IPS DF 6.9 (cell line): ENCODE data around the gene NSMCE4A.
"Not testable (repeated sequence)": the region's sequence is repeated elsewhere in the genome, so short reads cannot be mapped to it uniquely, and the experiment has no call there.

Experiments used
- DNase-seq: peaks from one replicate; pipeline ENCODE4 v3.0.0-alpha.2; 2013; ENCODE audit warnings: low read depth, low spot score
- H3K27ac ChIP-seq: one replicate; pipeline ENCODE4 v1.5.1; 2013; ENCODE audit warnings: low read length, control low read depth
- H3K27me3 ChIP-seq: 2 replicates; pipeline ENCODE4 v1.6.1; 2013; ENCODE audit warnings: mild to moderate bottlenecking, low read length; ENCODE audit not compliant: control insufficient read depth, insufficient read depth
- H3K36me3 ChIP-seq: 2 replicates; pipeline ENCODE4 v1.6.1; 2013; ENCODE audit warnings: low read length; ENCODE audit not compliant: control insufficient read depth, insufficient read depth
- H3K4me1 ChIP-seq: 2 replicates; pipeline ENCODE4 v1.6.1; 2013; ENCODE audit warnings: low read length; ENCODE audit not compliant: control insufficient read depth, insufficient read depth
- H3K4me3 ChIP-seq: 2 replicates; pipeline ENCODE4 v1.5.1; 2013; ENCODE audit warnings: mild to moderate bottlenecking, low read length
- H3K9me3 ChIP-seq: 2 replicates; pipeline ENCODE4 v1.6.1; 2013; ENCODE audit warnings: low read length, inconsistent platforms; ENCODE audit not compliant: control insufficient read depth, insufficient read depth
- WGBS: extraction: QIAGEN DNeasy Blood & Tissue Kit; methylation state at CpG from one replicate; pipeline ENCODE4 v1.1.7; 2013; ENCODE audit warnings: mixed read lengths, missing lambda C conversion rate; ENCODE audit not compliant: insufficient read length, insufficient coverage; 5-methylcytosine and 5-hydroxymethylcytosine counted together

NSMCE4A gene

DNA sequence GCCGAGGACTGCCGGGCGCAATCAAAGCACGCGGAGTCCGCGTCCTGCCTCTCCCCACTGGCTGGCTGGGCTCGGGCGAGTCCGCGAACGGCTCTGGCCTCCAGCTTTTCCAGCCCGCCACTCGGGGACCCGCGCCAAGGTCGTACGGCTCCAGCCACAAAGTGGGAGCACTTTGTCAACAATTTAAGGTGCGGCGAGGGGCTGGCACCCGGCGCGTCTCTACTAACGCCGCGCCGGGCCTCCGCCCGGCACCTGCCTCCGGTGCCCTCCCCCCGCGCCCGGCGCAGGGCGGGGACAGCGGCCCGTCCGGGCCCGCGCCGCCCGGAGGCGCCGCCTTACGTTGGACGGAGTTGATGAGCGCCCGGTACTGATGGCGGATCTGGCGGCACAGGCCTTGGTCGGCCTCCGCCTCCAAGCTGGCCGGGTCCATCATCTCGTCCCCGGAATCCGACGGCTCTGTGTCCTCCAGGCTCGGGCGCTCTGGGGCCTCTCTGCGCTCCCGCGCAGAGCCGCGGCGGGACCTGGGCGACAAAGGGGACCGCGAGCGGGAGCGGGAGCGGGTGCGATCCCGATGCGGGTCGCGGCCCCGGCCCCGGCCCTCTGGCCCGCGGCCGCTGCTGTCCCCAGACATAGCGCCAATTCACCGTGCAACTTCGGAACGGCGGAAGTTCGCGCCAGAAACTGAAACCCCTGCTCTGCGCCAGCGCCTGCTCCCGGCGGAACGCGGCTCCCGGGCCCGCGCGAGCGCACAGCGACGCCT is at the start of gene NSMCE4A:
Gene NSMCE4A (minus strand): TSS at position 683 of the 760 bp plus-strand sequence. CDS start 52 bp downstream, at position 631.
- Histone ChIP-seq H3K4me1 (no peaks in the 10 kb centered on the region), H3K27me3 (no peaks in the 10 kb centered on the region), H3K27ac (no peak within 1 kb of the TSS), H3K9me3 (no peaks in the 10 kb centered on the region), H3K4me3 (peak within 1 kb of the TSS; percentile 78), H3K36me3 (peaks cover 2% of the 10 kb centered on the region; the same call in 1 of the 2 replicates)
- peak; percentile 50 for DNase-seq
- no CpG with 5 or more reads among the region's 101 CpGs for WGBS

DNA sequence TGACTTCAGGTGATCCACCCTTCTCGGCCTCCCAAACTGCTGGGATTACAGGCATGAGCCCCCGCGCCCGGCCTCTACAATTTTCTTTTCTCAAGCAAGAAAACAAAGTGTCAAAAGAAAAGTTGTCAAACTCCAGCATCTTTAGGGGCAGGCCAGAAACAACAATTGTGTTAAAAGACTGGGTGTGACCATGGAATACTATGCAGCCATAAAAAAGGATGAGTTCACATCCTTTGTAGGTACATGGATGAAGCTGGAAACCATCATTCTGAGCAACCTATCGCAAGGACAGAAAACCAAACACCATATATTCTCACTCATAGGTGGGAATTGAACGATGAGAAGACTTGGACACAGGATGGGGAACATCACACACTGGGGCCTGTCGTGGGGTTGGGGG is 48.2 kb upstream of the NSMCE4A start:
- not testable (repeated sequence) for H3K27me3 ChIP-seq, DNase-seq, H3K4me1 ChIP-seq, H3K4me3 ChIP-seq, H3K36me3 ChIP-seq, H3K9me3 ChIP-seq, H3K27ac ChIP-seq
- no CpG with 5 or more reads among the region's 7 CpGs for WGBS

DNA sequence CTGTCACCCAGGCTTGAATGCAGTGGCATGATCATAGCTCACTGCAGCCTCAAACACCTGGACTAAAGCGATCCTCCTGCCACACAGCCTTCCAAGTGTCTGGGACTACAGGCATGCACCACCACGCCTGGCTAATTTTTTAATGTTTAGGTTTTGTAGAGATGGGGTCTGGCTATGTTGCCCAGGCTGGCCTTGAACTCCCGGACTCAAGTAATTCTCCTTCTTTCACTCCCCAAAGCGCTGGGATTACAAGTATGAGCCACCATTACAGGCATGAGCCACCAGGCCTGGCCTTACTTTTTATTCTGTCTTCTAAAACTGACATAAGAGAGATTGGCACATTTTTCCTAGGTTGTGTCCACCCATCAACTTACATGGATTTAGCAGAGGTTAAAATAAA is 47.3 kb upstream of the NSMCE4A start:
- Histone ChIP-seq H3K4me3 (no peak overlapping the region), H3K36me3 (no peaks in the 10 kb centered on the region), H3K27me3 (no peaks in the 10 kb centered on the region), H3K4me1 (0 out of 2 replicates have a peak, but pooled peaks cover 1% of the 10 kb centered on the region), H3K27ac (no peak overlapping the region), H3K9me3 (no peaks in the 10 kb centered on the region)
- DNase-seq = no peak
- WGBS = no CpG with 5 or more reads among the region's 4 CpGs

GRCh38 chr10:122021828-122022227 is 46.8 kb upstream of the NSMCE4A start:
- H3K27me3 ChIP-seq = no peaks in the 10 kb centered on the region

DNA sequence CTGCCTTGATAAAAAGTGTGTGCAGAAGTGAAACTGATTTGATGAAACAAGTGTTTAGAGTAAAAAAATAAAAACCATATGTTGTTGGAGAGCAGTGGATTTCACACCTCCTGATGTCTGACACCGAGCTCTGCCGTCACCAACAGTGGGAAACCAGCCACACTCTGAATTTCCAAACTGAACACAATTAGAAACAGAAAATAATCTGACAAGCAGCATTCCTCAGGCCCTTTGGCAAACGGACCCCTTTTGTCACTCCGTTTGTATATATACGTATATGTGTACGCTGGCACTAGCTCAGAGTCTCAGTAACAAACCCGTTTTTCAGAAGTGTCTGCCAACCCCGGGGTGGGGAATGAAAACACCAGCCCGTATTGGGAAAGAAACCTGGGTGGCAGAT is 46.4 kb upstream of the NSMCE4A start:
- no peaks in the 10 kb centered on the region for H3K9me3 ChIP-seq
- 0 out of 2 replicates have a peak, but pooled peaks cover 1% of the 10 kb centered on the region for H3K4me1 ChIP-seq
- no CpG with 5 or more reads among the region's 9 CpGs for WGBS
- no peak for DNase-seq
- no peak overlapping the region for H3K27ac ChIP-seq
- no peaks in the 10 kb centered on the region for H3K27me3 ChIP-seq
- H3K36me3 ChIP-seq = no peaks in the 10 kb centered on the region
- no peak overlapping the region for H3K4me3 ChIP-seq

More at GRCh38 chr10:122021828-122022227, 46.8 kb upstream of the NSMCE4A start:
- DNase-seq = no peak
- H3K36me3 ChIP-seq = no peaks in the 10 kb centered on the region
- no peak overlapping the region for H3K4me3 ChIP-seq
- WGBS = no CpG with 5 or more reads among the region's 11 CpGs
- no peak overlapping the region for H3K27ac ChIP-seq
- H3K4me1 ChIP-seq = 0 out of 2 replicates have a peak, but pooled peaks cover 1% of the 10 kb centered on the region
- H3K9me3 ChIP-seq = no peaks in the 10 kb centered on the region

DNA sequence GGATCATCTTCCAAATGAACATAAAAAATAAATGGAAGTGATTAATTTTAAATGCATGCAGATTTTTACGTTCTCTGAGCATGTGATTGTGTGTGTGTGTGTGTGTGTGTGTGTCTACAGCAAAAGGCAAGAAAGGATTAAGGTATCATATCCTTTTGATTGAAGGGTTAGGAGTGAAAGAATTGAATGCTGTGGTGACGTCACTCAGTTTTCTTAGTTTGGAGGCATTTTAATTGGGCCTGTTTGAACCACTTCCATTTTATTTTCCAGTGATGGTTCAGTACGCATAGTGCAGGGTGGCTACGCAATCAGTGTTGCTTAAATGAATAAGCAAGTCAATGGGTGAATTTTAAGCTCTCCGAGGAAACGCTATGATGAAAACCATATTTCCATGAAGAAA is 45.2 kb upstream of the NSMCE4A start:
- H3K9me3 ChIP-seq = no peaks in the 10 kb centered on the region
- H3K4me3 ChIP-seq = no peak overlapping the region
- no CpG with 5 or more reads among the region's 6 CpGs for WGBS
- no peaks in the 10 kb centered on the region for H3K27me3 ChIP-seq
- H3K36me3 ChIP-seq = no peaks in the 10 kb centered on the region
- DNase-seq = no peak
- H3K27ac ChIP-seq = no peak overlapping the region
- H3K4me1 ChIP-seq = 0 out of 2 replicates have a peak, but pooled peaks cover 1% of the 10 kb centered on the region

GRCh38 chr10:122019414-122019975 is 44.5 kb upstream of the NSMCE4A start:
- Histone ChIP-seq H3K4me3 (no peak overlapping the region), H3K36me3 (no peaks in the 10 kb centered on the region), H3K4me1 (0 out of 2 replicates have a peak, but pooled peaks cover 1% of the 10 kb centered on the region), H3K27me3 (no peaks in the 10 kb centered on the region), H3K27ac (no peak overlapping the region), H3K9me3 (no peaks in the 10 kb centered on the region)
- no peak for DNase-seq
- WGBS = no CpG with 5 or more reads among the region's 24 CpGs

- Histone ChIP-seq H3K9me3 (no peaks in the 10 kb centered on the region), H3K27me3 (no peaks in the 10 kb centered on the region), H3K36me3 (no peaks in the 10 kb centered on the region), H3K27ac (no peak overlapping the region), H3K4me1 (0 out of 2 replicates have a peak, but pooled peaks cover 1% of the 10 kb centered on the region), H3K4me3 (no peak overlapping the region)
- no peak for DNase-seq
- no CpG with 5 or more reads among the region's 16 CpGs for WGBS
These were observed 44.0 kb upstream of the NSMCE4A start for GRCh38 chr10:122018951-122019413.

DNA sequence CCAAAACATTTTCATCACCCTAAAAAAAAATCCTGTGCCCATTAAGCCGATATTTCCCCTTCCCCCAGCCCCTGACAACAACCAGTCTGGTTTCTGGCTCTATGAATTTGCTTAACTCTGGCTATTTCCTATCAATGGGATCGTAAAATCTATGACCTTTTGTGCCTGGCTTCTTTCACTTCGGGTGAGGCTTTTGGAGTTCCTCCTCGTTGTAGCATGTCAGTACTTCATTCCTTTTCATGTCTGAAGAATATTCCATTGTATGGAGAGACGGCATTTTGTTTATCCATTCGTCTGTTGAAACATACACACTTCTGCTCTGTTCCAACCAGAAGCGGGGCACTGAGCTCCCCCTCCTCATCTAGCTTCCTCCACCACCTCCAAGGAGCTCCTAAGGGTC is 43.5 kb upstream of the NSMCE4A start:
- no peaks in the 10 kb centered on the region for H3K27me3 ChIP-seq
- no CpG with 5 or more reads among the region's 7 CpGs for WGBS
- H3K9me3 ChIP-seq = no peaks in the 10 kb centered on the region
- DNase-seq = no peak
- H3K27ac ChIP-seq = no peak overlapping the region
- 0 out of 2 replicates have a peak, but pooled peaks cover 1% of the 10 kb centered on the region for H3K4me1 ChIP-seq
- no peak overlapping the region for H3K4me3 ChIP-seq
- no peaks in the 10 kb centered on the region for H3K36me3 ChIP-seq

DNA sequence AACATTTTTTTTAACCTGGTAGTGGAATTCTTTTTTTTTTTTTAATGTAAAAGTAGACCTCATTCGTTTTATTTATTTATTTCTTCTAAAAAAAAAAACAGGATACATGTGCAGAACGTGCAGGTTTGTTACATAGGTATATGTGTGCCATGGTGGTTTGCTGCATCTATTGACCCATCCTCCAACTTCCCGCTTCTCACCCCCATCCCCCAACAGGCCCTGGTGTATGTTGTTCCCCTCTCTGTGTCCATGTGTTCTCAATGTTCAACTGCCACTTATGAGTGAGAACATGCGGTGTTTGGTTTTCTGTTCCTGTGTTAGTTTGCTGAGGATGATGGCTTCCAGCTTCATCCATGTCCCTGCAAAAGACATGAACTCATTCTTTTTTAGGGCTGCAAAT is 42.9 kb upstream of the NSMCE4A start:
- H3K4me3 ChIP-seq, DNase-seq, H3K9me3 ChIP-seq, H3K27ac ChIP-seq, H3K36me3 ChIP-seq, H3K27me3 ChIP-seq, H3K4me1 ChIP-seq: not testable (repeated sequence)
- WGBS = no CpG with 5 or more reads among the region's 4 CpGs
